CD4-positive, alpha-beta T cell treated with Interleukin-6 for 4 hours (primary cell): Measurements from ENCODE around the gene ACTN3.
A peak's percentile ranks its signal among the peaks of the same experiment; 100 is the strongest.

Experiments
- DNase-seq: peaks from one replicate; pipeline ENCODE4 v3.0.0-alpha.2; 2020; ENCODE audit warnings: mixed read lengths

The ACTN3 gene

GRCh38 chr11:66545701-66546367 lies 869 bp upstream of the ACTN3 start, which contains the start of gene ZDHHC24:
ZDHHC24 (minus strand) TSS chr11:66546048; CDS start chr11:66546003, 45 bp downstream.
- peak; percentile 89 for DNase-seq

- no peak for DNase-seq
Observed at GRCh38 chr11:66546966-66547661, 411 bp downstream of the ACTN3 start.

GRCh38 chr11:66547662-66548009 lies 933 bp downstream of the ACTN3 start:
- no peak for DNase-seq

GRCh38 chr11:66548041-66548440 lies 1.3 kb downstream of the ACTN3 start:
- no peak for DNase-seq

- no peak for DNase-seq
Observed at GRCh38 chr11:66548774-66549630, 2.3 kb downstream of the ACTN3 start.

- DNase-seq = no peak
Observed at GRCh38 chr11:66549696-66550095, 3.0 kb downstream of the ACTN3 start.

- DNase-seq = no peak
Observed at GRCh38 chr11:66550887-66551286, 4.2 kb downstream of the ACTN3 start.

- no peak for DNase-seq
Observed at GRCh38 chr11:66554602-66555001, 7.9 kb downstream of the ACTN3 start.

- DNase-seq = no peak
Observed at GRCh38 chr11:66555416-66555815, 8.7 kb downstream of the ACTN3 start.

GRCh38 chr11:66556086-66556485 lies 9.4 kb downstream of the ACTN3 start:
- DNase-seq = no peak

GRCh38 chr11:66557733-66558326 lies 11.1 kb downstream of the ACTN3 start:
- no peak for DNase-seq

- DNase-seq = peak; percentile 43
Observed at GRCh38 chr11:66559142-66559865, 12.6 kb downstream of the ACTN3 start.

- DNase-seq = no peak
Observed at GRCh38 chr11:66559866-66560676, 13.4 kb downstream of the ACTN3 start.

GRCh38 chr11:66561178-66561974 lies 14.7 kb downstream of the ACTN3 start:
- no peak for DNase-seq

GRCh38 chr11:66561975-66562248 lies 15.2 kb downstream of the ACTN3 start:
- no peak for DNase-seq

- DNase-seq = no peak
Observed at GRCh38 chr11:66562275-66562674, 15.6 kb downstream of the ACTN3 start.

- no peak for DNase-seq
Observed at GRCh38 chr11:66562907-66563583, 16.3 kb downstream of the ACTN3 start.

- DNase-seq = no peak
Observed at GRCh38 chr11:66563832-66564231, 17.1 kb downstream of the ACTN3 start.

- no peak for DNase-seq
Observed at GRCh38 chr11:66564538-66564937, 17.8 kb downstream of the ACTN3 start.

GRCh38 chr11:66564984-66565383 lies 18.3 kb downstream of the ACTN3 start:
- no peak for DNase-seq
